DMS153 treated with DMSO at 0.1 percent for 48 hours (cell line): ENCODE measurements around the gene OR2A7.
"Not testable (repeated sequence)": the region's sequence is repeated elsewhere in the genome, so short reads cannot be mapped to it uniquely, and the experiment has no call there.

Source experiments
- DNase-seq: peaks from one replicate; lab custom pipeline; 2025; ENCODE audit not compliant: unreplicated experiment; lab: John Stamatoyannopoulos, UW

The OR2A7 gene

GRCh38 chr7:144255471-144255897, 9.1 kb downstream of the OR2A7 start:
- no peak for DNase-seq

- not testable (repeated sequence) for DNase-seq
Observed at GRCh38 chr7:144252307-144252706, 12.3 kb downstream of the OR2A7 start.

- DNase-seq: not testable (repeated sequence)
Observed at GRCh38 chr7:144247674-144248330, 16.8 kb downstream of the OR2A7 start.

- DNase-seq: not testable (repeated sequence)
Observed at GRCh38 chr7:144246967-144247366, 17.6 kb downstream of the OR2A7 start.

- not testable (repeated sequence) for DNase-seq
Observed at GRCh38 chr7:144245372-144245771, 19.2 kb downstream of the OR2A7 start.

- not testable (repeated sequence) for DNase-seq
Observed at GRCh38 chr7:144239365-144239764, 25.2 kb downstream of the OR2A7 start, which contains the start of gene OR2A42. Gene OR2A42, minus strand, starts transcription at chr7:144239605. Its CDS starts 6,762 bp downstream, at chr7:144232843.

- not testable (repeated sequence) for DNase-seq
Observed at GRCh38 chr7:144238530-144239082, 26.0 kb downstream of the OR2A7 start.

- not testable (repeated sequence) for DNase-seq
Observed at GRCh38 chr7:144233039-144233438, 31.6 kb downstream of the OR2A7 start.

- not testable (repeated sequence) for DNase-seq
Observed at GRCh38 chr7:144231027-144231426, 33.6 kb downstream of the OR2A7 start.

GRCh38 chr7:144228810-144229209, 35.8 kb downstream of the OR2A7 start:
- DNase-seq: not testable (repeated sequence)

GRCh38 chr7:144226866-144227265, 37.7 kb downstream of the OR2A7 start:
- not testable (repeated sequence) for DNase-seq

GRCh38 chr7:144223675-144224074, 40.9 kb downstream of the OR2A7 start:
- not testable (repeated sequence) for DNase-seq

GRCh38 chr7:144220531-144220930, 44.1 kb downstream of the OR2A7 start:
- not testable (repeated sequence) for DNase-seq

- not testable (repeated sequence) for DNase-seq
Observed at GRCh38 chr7:144219149-144219548, 45.4 kb downstream of the OR2A7 start.

GRCh38 chr7:144218581-144218980, 46.0 kb downstream of the OR2A7 start:
- not testable (repeated sequence) for DNase-seq

- not testable (repeated sequence) for DNase-seq
Observed at GRCh38 chr7:144217200-144217599, 47.4 kb downstream of the OR2A7 start.
